ENCODE data around the gene SPRN.

The SPRN gene

GRCh38 chr10:133445268-133445732 lies 20.9 kb upstream of the SPRN start:
- no peak for ATAC-seq
- TF ChIP-seq TCF4 (CRISPR knock-in tag; IDR thresholded peaks at IDR 0.05; ENCODE audit: borderline replicate concordance) = no peak
- no peak for TF ChIP-seq ZC3H10 (CRISPR knock-in tag; IDR thresholded peaks at IDR 0.05)
- no peak for TF ChIP-seq CREB5 (CRISPR knock-in tag; IDR thresholded peaks at IDR 0.05; ENCODE audit: low read depth)
- no peak for TF ChIP-seq TSHZ2 (CRISPR knock-in tag; IDR thresholded peaks at IDR 0.05)
- no peak for TF ChIP-seq PATZ1 (CRISPR knock-in tag; IDR thresholded peaks at IDR 0.05; ENCODE audit: borderline replicate concordance)
- TF ChIP-seq ESRRG (CRISPR knock-in tag; IDR thresholded peaks at IDR 0.05) = no peak
- TF ChIP-seq ZNF8 (CRISPR knock-in tag; IDR thresholded peaks at IDR 0.05) = no peak
- no peak for TF ChIP-seq ARNTL (CRISPR knock-in tag; IDR thresholded peaks at IDR 0.05; ENCODE audit: borderline replicate concordance, low read depth)
- no peak for TF ChIP-seq ZFP30 (CRISPR knock-in tag; IDR thresholded peaks at IDR 0.05)
- no peak for TF ChIP-seq CSDC2 (CRISPR knock-in tag; IDR thresholded peaks at IDR 0.05)
- TF ChIP-seq RARB (CRISPR knock-in tag; IDR thresholded peaks at IDR 0.05) = no peak
- no peak for TF ChIP-seq GLIS3 (CRISPR knock-in tag; IDR thresholded peaks at IDR 0.05)
- TF ChIP-seq POU6F1 (CRISPR knock-in tag; IDR thresholded peaks at IDR 0.05; ENCODE audit: borderline replicate concordance, low read depth) = no peak
- TF ChIP-seq OSR1 (CRISPR knock-in tag; IDR thresholded peaks at IDR 0.05) = no peak
- no peak for TF ChIP-seq ISL1 (CRISPR knock-in tag; IDR thresholded peaks at IDR 0.05)
- TF ChIP-seq ZNF565 (CRISPR knock-in tag; conservative IDR thresholded peaks at IDR 0.05; ENCODE audit: low read depth) = no peak
- no peak for TF ChIP-seq ZFP3 (CRISPR knock-in tag; IDR thresholded peaks at IDR 0.05)
- no peak for TF ChIP-seq ZNF70 (CRISPR knock-in tag; IDR thresholded peaks at IDR 0.05)
- TF ChIP-seq SNAI2 (CRISPR knock-in tag; IDR thresholded peaks at IDR 0.05) = no peak
- TF ChIP-seq TOX (CRISPR knock-in tag; IDR thresholded peaks at IDR 0.05; ENCODE audit: borderline replicate concordance) = no peak

GRCh38 chr10:133444342-133445267 lies 20.2 kb upstream of the SPRN start:
- no peak for TF ChIP-seq CSRNP3 (CRISPR knock-in tag; IDR thresholded peaks at IDR 0.05)
- TF ChIP-seq ZNF8 (CRISPR knock-in tag; IDR thresholded peaks at IDR 0.05) = no peak
- TF ChIP-seq ZFP3 (CRISPR knock-in tag; IDR thresholded peaks at IDR 0.05) = no peak
- no peak for TF ChIP-seq TSHZ2 (CRISPR knock-in tag; IDR thresholded peaks at IDR 0.05)
- TF ChIP-seq TCF4 (CRISPR knock-in tag; IDR thresholded peaks at IDR 0.05; ENCODE audit: borderline replicate concordance) = no peak
- no peak for TF ChIP-seq BACH2 (CRISPR knock-in tag; IDR thresholded peaks at IDR 0.05; ENCODE audit: borderline replicate concordance)
- no peak for TF ChIP-seq ZNF70 (CRISPR knock-in tag; IDR thresholded peaks at IDR 0.05)
- TF ChIP-seq PATZ1 (CRISPR knock-in tag; IDR thresholded peaks at IDR 0.05; ENCODE audit: borderline replicate concordance) = no peak
- TF ChIP-seq RARB (CRISPR knock-in tag; IDR thresholded peaks at IDR 0.05) = no peak
- no peak for TF ChIP-seq ESRRG (CRISPR knock-in tag; IDR thresholded peaks at IDR 0.05)
- no peak for TF ChIP-seq ZNF565 (CRISPR knock-in tag; conservative IDR thresholded peaks at IDR 0.05; ENCODE audit: low read depth)
- no peak for TF ChIP-seq ISL1 (CRISPR knock-in tag; IDR thresholded peaks at IDR 0.05)
- TF ChIP-seq ZC3H10 (CRISPR knock-in tag; IDR thresholded peaks at IDR 0.05) = no peak
- TF ChIP-seq ARNTL (CRISPR knock-in tag; IDR thresholded peaks at IDR 0.05; ENCODE audit: borderline replicate concordance, low read depth) = no peak
- no peak for TF ChIP-seq SNAI2 (CRISPR knock-in tag; IDR thresholded peaks at IDR 0.05)
- TF ChIP-seq ZFP30 (CRISPR knock-in tag; IDR thresholded peaks at IDR 0.05) = no peak
- ATAC-seq = no peak

Data from SK-N-SH treated with all-trans-retinoic acid at 6 μM for 48 hours (cell line).